ENCODE data around the gene RAPGEF3. TPM values are rescaled to one million over a fixed set of nuclear protein-coding genes. Genes with fewer than 3 reads are reported as not detected.
A peak's percentile ranks its signal among the peaks of the same experiment; 100 is the strongest.

RAPGEF3 gene
- total and polyA plus RNA-seq, 2 donors (not counting 1 experiment from before 2014, with no cell fraction given): 1.8 to 5.2 TPM

GRCh38 chr12:47725091-47725772 is 33.4 kb downstream of the RAPGEF3 start, which contains the start of gene ENDOU:
TSS of gene ENDOU (minus strand) at chr12:47725490. CDS start at chr12:47725413, 77 bp downstream.
- no peaks in the 10 kb centered on the region for H3K27me3 Mint-ChIP-seq
- no peaks in the 10 kb centered on the region for H3K9me3 ChIP-seq (ENCODE audit: control extremely low read depth in 1 of 3, control insufficient read depth in 2 of 3, insufficient read depth in 1 of 3, low read length in 2 of 3)
- WGBS (ENCODE audit: insufficient coverage): 98% methylated on average over 7 of the region's 8 CpGs
- H3K27ac ChIP-seq (ENCODE audit: low read length in 2 of 2): no peak within 1 kb of the TSS
- H3K9ac ChIP-seq (ENCODE audit: low read length): no peak within 1 kb of the TSS
- CTCF ChIA-PET: interaction anchor here (1.1 to 23.9 kb wide), 7 partner anchors 10 to 238 kb away, joined by 3 to 584 read pairs (median 15); partner anchors contain the start of genes SLC48A1 and TMEM106C
- no peak within 1 kb of the TSS for H2AFZ ChIP-seq (ENCODE audit: insufficient read depth, low read depth, low read length, poor library complexity, severe bottlenecking)
- no peaks in the 10 kb centered on the region for H3K9me3 Mint-ChIP-seq (ENCODE audit: insufficient read depth)
- H3K4me1 Mint-ChIP-seq: peaks cover 24% of the 10 kb centered on the region
- peak within 1 kb of the TSS; percentile 18 for H3K4me2 ChIP-seq (replicated peaks; ENCODE audit: low read depth, low read length, poor library complexity, severe bottlenecking)
- H3K27ac Mint-ChIP-seq: peak within 1 kb of the TSS; percentile 56
- H3K4me3 ChIP-seq (ENCODE audit: control extremely low read depth in 1 of 5, extremely low read depth in 1 of 5, insufficient read depth in 1 of 5, low read depth in 2 of 5, low read length in 4 of 5): no peak within 1 kb of the TSS
- no peak for TF ChIP-seq EZH2 (IDR thresholded peaks at IDR 0.05; ENCODE audit: borderline replicate concordance, insufficient read depth, low read depth, low read length, poor library complexity, severe bottlenecking)
- no peak for TF ChIP-seq CTCF (IDR thresholded peaks at IDR 0.05)
- POLR2A ChIA-PET: interaction anchor here (1.8 kb wide), 1 partner anchor 16 kb away, joined by 6 read pairs; no protein-coding TSS in a partner anchor
- intact Hi-C loops (cut with micrococcal nuclease): no loop called here
- DNase-seq: no peak
- H3K27me3 ChIP-seq (replicated peaks in 1 of 4; ENCODE audit: control extremely low read depth in 1 of 4, control insufficient read depth in 3 of 4, insufficient read depth in 4 of 4, low read length in 3 of 4): no peaks in the 10 kb centered on the region
- no peaks in the 10 kb centered on the region for H3K79me2 ChIP-seq (ENCODE audit: control insufficient read depth, insufficient read depth, low read length)
- peak within 1 kb of the TSS; percentile 5 for H3K4me3 Mint-ChIP-seq
- no peak for ATAC-seq (ENCODE audit: low read depth)
- H3K36me3 ChIP-seq (replicated peaks in 1 of 2; ENCODE audit: control extremely low read depth in 1 of 2, control insufficient read depth in 1 of 2, extremely low read depth in 1 of 2, insufficient read depth in 2 of 2, low read length in 1 of 2): peaks cover 0 to 5% of the 10 kb centered on the region in 2 experiments
- no peaks in the 10 kb centered on the region for H4K20me1 ChIP-seq (ENCODE audit: control insufficient read depth, insufficient read depth, low read length, poor library complexity, severe bottlenecking)
- H3K4me1 ChIP-seq (ENCODE audit: control insufficient read depth in 2 of 2, insufficient read depth in 2 of 2, low read length in 2 of 2): peaks cover 9 to 20% of the 10 kb centered on the region in 2 donors
